NCI-H146 treated with DMSO at 0.1 percent for 48 hours (cell line): ENCODE results near the gene MIP.
"Not testable (repeated sequence)": the region's sequence is repeated elsewhere in the genome, so short reads cannot be mapped to it uniquely, and the experiment has no call there.

Experiments used
- DNase-seq: peaks from one replicate; lab custom pipeline; 2025; ENCODE audit not compliant: unreplicated experiment; lab: John Stamatoyannopoulos, UW

Gene MIP

GRCh38 chr12:56454557-56454956 is at the start of gene MIP:
Gene MIP (minus strand): TSS chr12:56454657. CDS start chr12:56454613, 44 bp downstream.
- no peak for DNase-seq

GRCh38 chr12:56499879-56500278 is 45.4 kb upstream of the MIP start:
- not testable (repeated sequence) for DNase-seq

- DNase-seq, result not testable (repeated sequence)
Observed at GRCh38 chr12:56499452-56499851, 45.0 kb upstream of the MIP start.

GRCh38 chr12:56498126-56498902 is 43.9 kb upstream of the MIP start:
- peak; percentile 85 for DNase-seq

- DNase-seq, result not testable (repeated sequence)
Observed at GRCh38 chr12:56496704-56497103, 42.2 kb upstream of the MIP start.

- not testable (repeated sequence) for DNase-seq
Observed at GRCh38 chr12:56494481-56494880, 40.0 kb upstream of the MIP start.

- not testable (repeated sequence) for DNase-seq
Observed at GRCh38 chr12:56494106-56494415, 39.6 kb upstream of the MIP start.

- not testable (repeated sequence) for DNase-seq
Observed at GRCh38 chr12:56493409-56494105, 39.1 kb upstream of the MIP start.

GRCh38 chr12:56490360-56490759 is 35.9 kb upstream of the MIP start:
- DNase-seq, result no peak

GRCh38 chr12:56488041-56488955 is 33.8 kb upstream of the MIP start, which contains the start of gene GLS2:
Gene GLS2 (minus strand): TSS chr12:56488161. CDS start chr12:56488118, 43 bp downstream.
- peak; percentile 94 for DNase-seq

- DNase-seq, result peak; percentile 43
Observed at GRCh38 chr12:56487448-56488040, 33.1 kb upstream of the MIP start.

- DNase-seq, result no peak
Observed at GRCh38 chr12:56486694-56487093, 32.2 kb upstream of the MIP start.

- DNase-seq, result no peak
Observed at GRCh38 chr12:56484566-56484965, 30.1 kb upstream of the MIP start.

GRCh38 chr12:56479625-56480024 is 25.2 kb upstream of the MIP start:
- no peak for DNase-seq

GRCh38 chr12:56477521-56478225 is 23.2 kb upstream of the MIP start:
- no peak for DNase-seq

GRCh38 chr12:56476972-56477432 is 22.5 kb upstream of the MIP start:
- DNase-seq, result no peak

GRCh38 chr12:56476143-56476542 is 21.7 kb upstream of the MIP start:
- no peak for DNase-seq

- DNase-seq, result no peak
Observed at GRCh38 chr12:56474389-56474788, 19.9 kb upstream of the MIP start.

GRCh38 chr12:56469007-56469930 is 14.8 kb upstream of the MIP start:
- no peak for DNase-seq
